Mononuclear cell (primary cell): Measurements from ENCODE around the gene ARMC8. TPM values are rescaled to one million over a fixed set of nuclear protein-coding genes. Genes with fewer than 3 reads are reported as not detected.
"Not testable (repeated sequence)": the region's sequence is repeated elsewhere in the genome, so short reads cannot be mapped to it uniquely, and the experiment has no call there.

Source experiments
- H3K27me3 ChIP-seq: 2 replicates; pipeline ENCODE4 v1.6.0; 2011; ENCODE audit warnings: low read length, control low read depth; ENCODE audit not compliant: insufficient read depth
- H3K4me1 ChIP-seq: 2 replicates; pipeline ENCODE4 v1.5.1; 2011; ENCODE audit warnings: mild to moderate bottlenecking, low read length, control low read depth; ENCODE audit not compliant: insufficient read depth
- H3K4me3 ChIP-seq: 2 replicates; pipeline ENCODE4 v1.5.1; 2011; ENCODE audit warnings: mild to moderate bottlenecking, low read length, moderate library complexity
- H3K9me3 ChIP-seq: 2 replicates; pipeline ENCODE4 v1.5.1; 2011; ENCODE audit warnings: low read depth, mild to moderate bottlenecking, control low read depth, low read length
- total RNA-seq: library from RNA; depleted of rRNA; stranded (reverse); fragments of >200 nt; gene quantifications from one replicate; pipeline ENCODE4 v1.2.3, GENCODE V29; 2012

Gene ARMC8, protein sequence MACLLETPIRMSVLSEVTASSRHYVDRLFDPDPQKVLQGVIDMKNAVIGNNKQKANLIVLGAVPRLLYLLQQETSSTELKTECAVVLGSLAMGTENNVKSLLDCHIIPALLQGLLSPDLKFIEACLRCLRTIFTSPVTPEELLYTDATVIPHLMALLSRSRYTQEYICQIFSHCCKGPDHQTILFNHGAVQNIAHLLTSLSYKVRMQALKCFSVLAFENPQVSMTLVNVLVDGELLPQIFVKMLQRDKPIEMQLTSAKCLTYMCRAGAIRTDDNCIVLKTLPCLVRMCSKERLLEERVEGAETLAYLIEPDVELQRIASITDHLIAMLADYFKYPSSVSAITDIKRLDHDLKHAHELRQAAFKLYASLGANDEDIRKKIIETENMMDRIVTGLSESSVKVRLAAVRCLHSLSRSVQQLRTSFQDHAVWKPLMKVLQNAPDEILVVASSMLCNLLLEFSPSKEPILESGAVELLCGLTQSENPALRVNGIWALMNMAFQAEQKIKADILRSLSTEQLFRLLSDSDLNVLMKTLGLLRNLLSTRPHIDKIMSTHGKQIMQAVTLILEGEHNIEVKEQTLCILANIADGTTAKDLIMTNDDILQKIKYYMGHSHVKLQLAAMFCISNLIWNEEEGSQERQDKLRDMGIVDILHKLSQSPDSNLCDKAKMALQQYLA
- total RNA-seq: 147 TPM

DNA sequence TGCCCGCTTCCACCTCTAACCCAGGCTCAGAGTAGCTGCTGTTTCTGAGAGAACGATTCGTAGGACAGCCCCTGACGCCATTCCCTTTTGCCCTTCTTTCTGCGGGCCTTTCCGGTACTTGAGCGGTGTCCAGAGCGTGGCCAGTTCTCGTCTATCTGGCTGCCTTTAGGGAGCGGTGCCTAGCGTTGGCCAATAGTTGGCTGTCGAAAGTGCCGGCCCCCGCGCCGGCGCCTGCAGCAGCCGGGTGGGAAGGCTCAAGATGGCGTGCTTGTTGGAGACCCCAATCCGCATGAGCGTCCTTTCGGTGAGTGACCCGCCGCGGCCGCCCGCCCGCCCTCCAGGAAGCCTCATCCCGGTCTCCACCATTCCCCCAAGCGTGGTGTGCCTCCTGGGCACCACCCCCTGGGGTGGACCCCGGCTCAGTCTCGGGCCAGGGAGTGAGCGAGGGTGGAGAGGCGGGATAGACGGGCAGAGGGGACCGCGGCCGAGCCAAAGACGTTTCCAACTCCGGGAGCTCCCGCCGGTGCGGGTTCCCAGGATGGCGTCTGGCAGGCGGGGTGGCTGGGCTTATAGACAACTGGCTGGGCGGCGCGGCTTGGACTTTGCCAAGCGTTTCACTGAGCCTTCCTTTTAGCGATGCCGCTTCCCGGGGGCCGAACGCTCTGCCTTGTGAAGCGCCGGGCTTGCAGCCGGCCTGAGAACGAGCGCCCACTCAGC is at the start of gene ARMC8:
TSS of gene ARMC8 (plus strand) at position 6 of the 717 bp plus-strand sequence. CDS start at position 260, 254 bp downstream.
- no peaks in the 10 kb centered on the region for H3K9me3 ChIP-seq
- H3K27me3 ChIP-seq: peaks cover 7% of the 10 kb centered on the region
- H3K4me1 ChIP-seq: peaks cover 18% of the 10 kb centered on the region
- peak within 1 kb of the TSS; percentile 95 for H3K4me3 ChIP-seq

DNA sequence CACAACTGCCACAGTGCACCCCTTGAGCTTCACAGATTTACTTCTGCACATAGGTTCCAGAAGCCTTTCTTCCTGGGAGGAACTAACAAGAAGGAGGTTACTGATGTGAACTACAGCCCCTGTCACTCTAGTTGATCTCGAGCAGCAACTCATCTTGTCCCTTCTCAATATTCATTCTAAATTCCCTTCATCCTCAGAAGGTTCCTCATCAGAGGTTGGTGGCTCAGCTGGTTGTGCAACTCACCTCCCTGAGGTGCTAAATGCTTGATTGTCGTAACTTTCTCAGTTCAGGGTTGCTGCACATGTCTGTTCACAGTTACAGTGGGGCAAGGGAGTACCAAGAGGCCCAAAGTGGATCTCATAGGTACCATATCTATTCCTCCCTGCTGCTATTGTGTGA is 49.2 kb upstream of the ARMC8 start:
- Histone ChIP-seq H3K9me3 (no peaks in the 10 kb centered on the region), H3K27me3 (no peaks in the 10 kb centered on the region), H3K4me3 (no peak overlapping the region), H3K4me1 (peaks cover 58% of the 10 kb centered on the region)

GRCh38 chr3:138139691-138140090 is 47.4 kb upstream of the ARMC8 start:
- no peaks in the 10 kb centered on the region for H3K27me3 ChIP-seq
- peaks cover 51% of the 10 kb centered on the region for H3K4me1 ChIP-seq
- H3K4me3 ChIP-seq: no peak overlapping the region
- H3K9me3 ChIP-seq: no peaks in the 10 kb centered on the region

DNA sequence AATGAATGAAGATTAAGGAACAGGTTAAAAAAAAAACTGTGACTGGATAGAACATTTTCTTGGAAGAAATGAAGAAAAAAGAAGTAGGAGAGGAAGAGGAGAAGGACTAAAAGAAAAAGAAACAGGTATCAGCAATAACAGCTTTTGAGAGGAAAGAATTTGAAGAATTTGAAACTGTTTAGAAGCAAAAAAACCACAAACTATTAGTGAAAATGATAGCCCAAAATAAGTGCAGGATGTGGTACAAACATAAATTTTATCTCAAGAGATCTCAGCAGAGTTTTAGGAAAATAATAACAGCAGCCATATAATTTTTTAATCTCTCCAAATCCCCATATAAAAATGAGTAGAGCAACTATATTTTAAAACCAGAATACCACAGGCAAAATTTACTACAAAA is 46.2 kb upstream of the ARMC8 start:
- Histone ChIP-seq H3K27me3 (no peaks in the 10 kb centered on the region), H3K9me3 (no peaks in the 10 kb centered on the region), H3K4me1 (peaks cover 38% of the 10 kb centered on the region), H3K4me3 (no peak overlapping the region)

DNA sequence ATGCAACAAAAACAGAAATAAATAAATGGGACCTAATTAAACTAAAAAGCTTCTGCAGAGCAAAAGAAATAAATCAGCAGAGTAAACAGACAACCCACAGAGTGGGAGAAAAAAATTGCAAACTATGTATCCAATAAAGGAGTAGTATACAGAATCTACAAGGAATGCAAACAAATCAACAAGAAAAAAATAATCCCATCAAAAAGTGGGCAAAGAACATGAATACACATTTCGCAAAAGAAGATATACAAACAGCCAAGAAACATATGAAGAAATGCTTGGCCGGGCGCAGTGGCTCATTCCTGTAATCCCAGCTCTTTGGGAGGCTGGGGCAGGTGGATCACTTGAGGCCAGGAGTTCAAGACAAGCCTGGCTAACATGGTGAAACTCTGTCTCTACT is 44.9 kb upstream of the ARMC8 start:
- H3K9me3 ChIP-seq, H3K27me3 ChIP-seq: not testable (repeated sequence)
- H3K4me1 ChIP-seq: peaks cover 26% of the 10 kb centered on the region

DNA sequence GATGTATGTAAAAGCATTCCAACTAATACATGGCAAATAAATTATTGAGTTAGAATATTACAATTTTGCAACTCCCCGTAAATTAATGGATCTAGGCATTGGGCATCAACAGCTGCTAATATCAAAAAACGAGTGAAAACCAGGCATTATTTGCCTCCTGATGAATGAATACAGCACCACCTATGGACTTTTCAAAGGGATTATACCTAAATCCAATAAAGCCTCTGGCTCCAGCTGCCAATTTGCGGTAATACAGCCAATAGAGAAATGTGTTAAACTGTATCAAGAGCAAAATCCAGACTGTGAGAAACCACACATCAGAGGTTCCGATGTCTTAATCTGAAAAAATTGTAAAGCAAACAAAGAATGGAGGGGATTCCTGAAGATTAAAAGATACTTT is 38.6 kb upstream of the ARMC8 start:
- Histone ChIP-seq H3K4me3 (no peak overlapping the region), H3K4me1 (no peaks in the 10 kb centered on the region), H3K27me3 (no peaks in the 10 kb centered on the region), H3K9me3 (no peaks in the 10 kb centered on the region)

More for the DNA sequence above, 44.9 kb upstream of the ARMC8 start:
- H3K4me3 ChIP-seq: not testable (repeated sequence)

GRCh38 chr3:138154534-138154933 is 32.6 kb upstream of the ARMC8 start:
- H3K4me3 ChIP-seq: no peak overlapping the region
- H3K4me1 ChIP-seq: no peaks in the 10 kb centered on the region
- H3K27me3 ChIP-seq: no peaks in the 10 kb centered on the region
- H3K9me3 ChIP-seq: no peaks in the 10 kb centered on the region

GRCh38 chr3:138157743-138158142 is 29.4 kb upstream of the ARMC8 start:
- no peaks in the 10 kb centered on the region for H3K27me3 ChIP-seq
- no peaks in the 10 kb centered on the region for H3K4me1 ChIP-seq
- no peak overlapping the region for H3K4me3 ChIP-seq
- H3K9me3 ChIP-seq: no peaks in the 10 kb centered on the region

DNA sequence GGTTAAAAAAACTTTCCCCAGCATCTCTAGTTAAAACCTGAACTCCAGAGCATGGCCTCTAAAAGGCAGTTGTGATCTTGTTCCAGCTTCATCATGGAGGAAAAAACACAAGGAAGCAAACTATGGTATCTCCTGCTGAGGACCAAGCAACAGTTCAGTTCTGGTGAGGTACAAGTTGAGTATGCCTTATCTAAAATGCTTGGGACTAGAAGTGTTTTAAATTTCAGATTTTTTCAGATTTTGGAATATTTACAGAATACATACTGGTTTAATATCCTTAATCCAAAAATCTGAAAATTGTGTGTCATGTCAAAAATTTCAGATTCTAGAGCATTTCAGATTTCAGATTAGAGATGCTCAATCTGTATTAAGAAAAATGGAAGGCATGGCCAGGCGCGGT is 22.0 kb upstream of the ARMC8 start:
- Histone ChIP-seq H3K4me3 (no peak overlapping the region), H3K4me1 (no peaks in the 10 kb centered on the region), H3K27me3 (no peaks in the 10 kb centered on the region), H3K9me3 (no peaks in the 10 kb centered on the region)

DNA sequence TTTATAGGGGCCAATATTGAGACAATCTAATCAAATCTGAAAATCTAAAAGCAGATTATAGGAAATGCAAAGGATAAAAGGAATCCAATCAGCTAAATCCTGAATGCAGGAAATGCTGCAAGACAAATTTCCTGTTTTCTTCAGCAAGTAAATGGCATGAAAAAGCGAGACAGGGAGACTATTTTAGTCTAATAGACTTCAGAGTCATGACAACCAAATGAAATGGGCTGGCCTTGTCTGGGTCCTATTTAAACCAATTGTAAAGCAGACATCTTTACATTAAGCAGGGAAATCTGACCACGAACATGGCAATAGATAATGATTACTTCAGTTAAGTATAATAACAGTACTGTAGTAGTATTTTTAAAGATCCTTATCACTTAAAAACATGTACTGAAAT is 14.5 kb upstream of the ARMC8 start:
- no peak overlapping the region for H3K4me3 ChIP-seq
- no peaks in the 10 kb centered on the region for H3K9me3 ChIP-seq
- H3K4me1 ChIP-seq: peaks cover 26% of the 10 kb centered on the region
- H3K27me3 ChIP-seq: no peaks in the 10 kb centered on the region

DNA sequence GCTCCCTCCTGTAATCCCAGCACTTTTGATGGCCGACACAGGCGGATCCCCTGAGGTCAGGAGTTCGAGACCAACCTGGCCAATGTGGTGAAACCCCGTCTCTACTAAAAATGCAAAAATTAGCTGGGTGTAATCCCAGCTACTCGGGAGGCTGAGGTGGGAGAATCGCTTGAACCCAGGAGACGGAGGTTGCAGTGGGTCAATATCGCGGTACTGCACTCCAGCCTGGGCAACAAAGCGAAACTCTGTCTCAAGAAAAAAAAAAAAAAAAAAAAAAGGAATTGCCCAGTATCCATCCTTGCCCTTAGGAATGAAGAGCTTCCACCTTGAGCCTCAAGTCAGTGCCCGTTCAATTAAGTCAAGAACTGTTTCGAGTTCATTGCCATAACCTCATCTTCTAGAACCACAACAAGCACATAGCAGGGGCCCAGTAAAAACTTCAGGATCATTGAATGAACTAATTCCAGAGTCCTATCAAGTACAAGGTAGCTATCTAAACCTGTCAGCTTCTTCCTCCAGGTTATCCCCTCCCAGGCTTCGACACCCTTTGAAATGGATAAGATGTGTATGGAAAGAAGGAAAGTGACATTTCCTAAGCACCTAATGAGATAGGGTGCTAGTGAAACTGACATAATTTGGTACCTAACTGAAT is 13.2 kb upstream of the ARMC8 start:
- H3K27me3 ChIP-seq: no peaks in the 10 kb centered on the region
- peaks cover 26% of the 10 kb centered on the region for H3K4me1 ChIP-seq
- no peaks in the 10 kb centered on the region for H3K9me3 ChIP-seq
- peak overlapping the region; percentile 78 for H3K4me3 ChIP-seq

- Histone ChIP-seq H3K4me1 (peaks cover 26% of the 10 kb centered on the region), H3K9me3 (no peaks in the 10 kb centered on the region), H3K4me3 (peak within 1 kb of the TSS; percentile 78), H3K27me3 (no peaks in the 10 kb centered on the region)
Observed at GRCh38 chr3:138174421-138175131, 12.5 kb upstream of the ARMC8 start, which contains the start of gene DBR1. TSS of gene DBR1 (minus strand) at chr3:138174921. CDS start at chr3:138174795, 126 bp downstream.

DNA sequence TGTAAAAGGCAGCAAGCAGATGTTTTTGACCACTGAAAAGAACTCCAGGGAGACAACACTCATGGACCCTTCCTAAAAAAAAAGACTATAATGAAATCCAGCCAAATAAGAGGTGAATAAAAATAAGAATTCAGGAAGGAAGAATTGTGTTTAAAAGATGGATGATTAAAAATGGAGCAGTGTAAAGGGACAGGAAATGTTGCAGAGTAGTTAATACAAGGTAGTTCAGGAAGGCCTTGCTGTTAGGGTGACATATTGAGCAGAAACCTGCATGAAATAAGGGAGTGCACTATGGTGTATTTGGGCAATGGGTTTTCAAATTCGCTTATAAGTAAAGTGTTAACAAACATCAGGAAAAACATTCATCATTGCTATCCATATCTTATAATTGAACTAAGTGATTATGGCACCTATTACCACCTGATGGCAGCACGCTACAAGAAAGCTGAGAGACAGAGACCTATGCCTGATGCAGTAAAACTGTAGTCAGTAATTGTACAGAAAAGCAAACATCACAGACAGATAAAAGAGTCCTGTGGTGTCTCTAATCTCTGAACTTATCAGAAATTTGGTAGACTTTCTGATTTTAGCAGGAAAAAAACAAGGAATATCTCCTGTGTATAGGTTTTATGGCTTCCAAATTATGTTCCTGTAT is 6.6 kb upstream of the ARMC8 start:
- H3K4me3 ChIP-seq: no peak overlapping the region
- no peaks in the 10 kb centered on the region for H3K9me3 ChIP-seq
- no peaks in the 10 kb centered on the region for H3K4me1 ChIP-seq
- H3K27me3 ChIP-seq: peaks cover 7% of the 10 kb centered on the region

DNA sequence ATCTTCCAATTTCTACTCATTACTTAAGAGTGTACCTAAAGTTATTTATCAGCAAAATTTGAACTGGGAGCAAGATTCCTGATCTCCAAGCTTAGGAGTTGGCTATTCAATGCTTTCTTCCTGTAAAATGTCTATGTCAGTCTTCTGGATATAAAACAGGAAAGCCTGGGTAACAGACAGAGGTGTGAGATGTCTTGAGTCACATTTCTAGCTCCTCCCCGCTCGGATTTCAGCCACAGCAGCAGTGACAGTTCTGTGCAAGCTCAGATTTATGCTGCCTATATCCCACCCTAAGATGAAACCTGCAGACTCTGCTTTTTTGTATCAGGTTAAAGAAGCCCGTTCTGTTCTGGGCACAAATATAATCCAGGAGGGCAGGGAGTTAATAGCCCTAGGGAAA is 2.1 kb upstream of the ARMC8 start:
- Histone ChIP-seq H3K4me3 (no peak overlapping the region), H3K4me1 (peaks cover 18% of the 10 kb centered on the region), H3K9me3 (no peaks in the 10 kb centered on the region), H3K27me3 (peaks cover 7% of the 10 kb centered on the region)
